Measurements from ENCODE around the gene SCARF2.
"Not testable (repeated sequence)": the region's sequence is repeated elsewhere in the genome, so short reads cannot be mapped to it uniquely, and the experiment has no call there.

SCARF2 gene

DNA sequence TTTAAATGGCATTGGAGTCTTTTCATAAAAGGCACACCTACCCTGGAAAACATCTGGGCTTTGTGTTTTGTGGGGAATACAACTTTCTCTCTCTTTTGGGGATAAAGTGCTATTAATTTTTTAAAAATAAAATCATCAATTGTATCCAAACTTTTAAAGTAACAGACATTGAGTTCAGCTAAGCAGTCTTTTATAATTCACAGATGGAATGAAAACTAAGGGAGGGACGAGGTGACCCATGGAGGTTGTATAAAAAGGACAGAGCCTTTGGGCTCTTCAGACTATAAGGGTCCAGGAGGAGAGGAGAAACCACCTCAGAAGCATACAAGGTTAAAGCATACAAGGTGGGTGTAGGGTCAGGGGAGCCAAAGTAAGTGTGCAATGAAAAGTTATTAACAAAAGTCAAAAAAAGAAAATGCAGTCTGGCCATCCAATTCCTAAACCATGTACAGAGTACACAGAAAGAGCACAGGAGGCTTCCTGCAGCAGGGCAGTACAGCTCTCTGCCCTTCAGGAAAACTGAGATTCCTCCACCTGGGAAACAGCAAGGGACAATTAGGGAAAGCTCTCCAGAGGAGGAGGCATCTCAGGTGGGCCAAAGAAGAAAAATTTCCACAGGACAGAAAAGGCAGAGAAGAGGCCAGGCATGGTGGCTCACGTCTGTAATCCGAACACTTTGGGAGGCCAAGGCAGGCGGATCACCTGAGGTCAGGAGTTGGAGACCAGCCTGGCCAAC lies 47.5 kb upstream of the SCARF2 start (continued):
- no peak for TF ChIP-seq REPIN1 (tag by site-specific recombination; IDR thresholded peaks at IDR 0.05; ENCODE audit: low read depth)

DNA sequence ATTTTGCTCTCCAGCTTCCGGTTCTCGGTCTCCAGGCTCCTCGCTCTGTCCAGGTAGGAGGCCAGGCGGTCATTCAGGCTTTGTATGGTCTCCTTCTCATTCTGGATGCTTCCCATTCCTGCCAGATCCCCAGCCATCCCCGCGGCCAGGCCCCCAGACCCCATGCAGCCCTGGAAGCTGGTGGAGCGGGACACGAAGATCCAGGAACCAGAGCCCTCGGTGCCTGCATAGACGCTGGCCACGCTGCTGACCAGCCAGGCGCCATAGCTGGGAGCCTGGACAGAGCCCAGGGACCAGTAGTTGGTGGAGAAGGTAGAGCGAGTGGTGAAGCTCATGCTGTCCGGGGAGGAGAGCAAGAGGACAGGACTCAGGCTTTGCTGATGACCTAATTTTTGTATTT lies 46.1 kb upstream of the SCARF2 start:
- ChIA-PET CTCF (interaction anchor here (0.6 to 0.8 kb wide), 2 partner anchors 8 to 114 kb away, joined by 4 to 6 read pairs; no protein-coding TSS in a partner anchor), POLR2A (interaction anchor here (1.2 kb wide), 1 partner anchor 28 kb away, joined by 4 read pairs; no protein-coding TSS in a partner anchor)
- Histone ChIP-seq H3K4me3 (ENCODE audit: low read depth, low read length) (no peak overlapping the region), H3K27ac (ENCODE audit: extremely low read depth, low read depth, low read length) (no peak overlapping the region), H3K9me3 (ENCODE audit: control insufficient read depth, insufficient read depth, low read depth, low read length) (no peaks in the 10 kb centered on the region), H3K4me1 (ENCODE audit: control insufficient read depth, insufficient read depth, low read length) (no peaks in the 10 kb centered on the region), H3K36me3 (ENCODE audit: control insufficient read depth in 2 of 2, insufficient read depth in 1 of 2, low read length in 2 of 2) (peaks cover 13 to 52% of the 10 kb centered on the region in 2 experiments; a peak in 2 of 3 replicates)
- TF ChIP-seq ZNF366 (tag by site-specific recombination; conservative IDR thresholded peaks at IDR 0.05) = no peak
- TF ChIP-seq GLIS1 (tag by site-specific recombination; IDR thresholded peaks at IDR 0.05) = no peak
- no peak for TF ChIP-seq ZNF530 (tag by site-specific recombination; IDR thresholded peaks at IDR 0.05; ENCODE audit: low read depth)
- no peak for TF ChIP-seq ZSCAN16 (tag by site-specific recombination; IDR thresholded peaks at IDR 0.05)
- TF ChIP-seq ZNF747 (tag by site-specific recombination; IDR thresholded peaks at IDR 0.05) = no peak
- no peak for TF ChIP-seq ZNF433 (tag by site-specific recombination; IDR thresholded peaks at IDR 0.05; ENCODE audit: low read depth)
- no peak for TF ChIP-seq ZNF76 (tag by site-specific recombination; IDR thresholded peaks at IDR 0.05; ENCODE audit: borderline replicate concordance, low read depth)
- TF ChIP-seq BCL11A (tag by site-specific recombination; IDR thresholded peaks at IDR 0.05; ENCODE audit: low read depth) = no peak
- TF ChIP-seq ZNF555 (tag by site-specific recombination; conservative IDR thresholded peaks at IDR 0.05) = no peak
- TF ChIP-seq, protein P1, sequence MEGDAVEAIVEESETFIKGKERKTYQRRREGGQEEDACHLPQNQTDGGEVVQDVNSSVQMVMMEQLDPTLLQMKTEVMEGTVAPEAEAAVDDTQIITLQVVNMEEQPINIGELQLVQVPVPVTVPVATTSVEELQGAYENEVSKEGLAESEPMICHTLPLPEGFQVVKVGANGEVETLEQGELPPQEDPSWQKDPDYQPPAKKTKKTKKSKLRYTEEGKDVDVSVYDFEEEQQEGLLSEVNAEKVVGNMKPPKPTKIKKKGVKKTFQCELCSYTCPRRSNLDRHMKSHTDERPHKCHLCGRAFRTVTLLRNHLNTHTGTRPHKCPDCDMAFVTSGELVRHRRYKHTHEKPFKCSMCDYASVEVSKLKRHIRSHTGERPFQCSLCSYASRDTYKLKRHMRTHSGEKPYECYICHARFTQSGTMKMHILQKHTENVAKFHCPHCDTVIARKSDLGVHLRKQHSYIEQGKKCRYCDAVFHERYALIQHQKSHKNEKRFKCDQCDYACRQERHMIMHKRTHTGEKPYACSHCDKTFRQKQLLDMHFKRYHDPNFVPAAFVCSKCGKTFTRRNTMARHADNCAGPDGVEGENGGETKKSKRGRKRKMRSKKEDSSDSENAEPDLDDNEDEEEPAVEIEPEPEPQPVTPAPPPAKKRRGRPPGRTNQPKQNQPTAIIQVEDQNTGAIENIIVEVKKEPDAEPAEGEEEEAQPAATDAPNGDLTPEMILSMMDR (tag by site-specific recombination; IDR thresholded peaks at IDR 0.05) = no peak
- no peak for TF ChIP-seq TCF7L2 (IDR thresholded peaks at IDR 0.05; ENCODE audit: borderline replicate concordance, low read depth, low read length)
- no peak for TF ChIP-seq ZSCAN23 (tag by site-specific recombination; IDR thresholded peaks at IDR 0.05)
- no peak for TF ChIP-seq MEIS1 (CRISPR knock-in tag; IDR thresholded peaks at IDR 0.05; ENCODE audit: borderline replicate concordance)
- TF ChIP-seq MYNN (tag by site-specific recombination; IDR thresholded peaks at IDR 0.05; ENCODE audit: borderline replicate concordance) = no peak
- no peak for TF ChIP-seq ZNF239 (tag by site-specific recombination; IDR thresholded peaks at IDR 0.05)
- TF ChIP-seq ZNF549 (tag by site-specific recombination; IDR thresholded peaks at IDR 0.05) = no peak
- no peak for TF ChIP-seq ZNF169 (tag by site-specific recombination; IDR thresholded peaks at IDR 0.05)
- TF ChIP-seq ZNF202 (tag by site-specific recombination; IDR thresholded peaks at IDR 0.05; ENCODE audit: borderline replicate concordance) = no peak

DNA sequence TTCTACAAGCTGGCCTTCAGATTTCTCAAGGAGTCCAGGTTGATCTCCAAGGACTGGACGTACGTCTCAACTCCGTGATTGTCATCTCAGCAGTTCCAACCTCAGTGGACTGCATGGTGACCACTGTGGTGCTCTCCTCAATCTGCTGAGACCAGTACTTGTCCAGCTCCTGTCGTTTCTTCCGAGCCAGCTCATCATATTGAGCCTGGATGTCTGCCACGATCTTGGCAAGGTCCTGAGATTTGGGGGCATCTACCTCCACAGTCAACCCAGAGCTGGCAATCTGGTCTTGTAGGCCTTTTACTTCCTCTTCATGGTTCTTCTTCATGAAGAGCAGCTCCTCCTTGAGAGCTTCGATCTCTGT lies 45.5 kb upstream of the SCARF2 start:
- H3K27ac ChIP-seq (ENCODE audit: extremely low read depth, low read depth, low read length); H3K4me1 ChIP-seq (ENCODE audit: control insufficient read depth, insufficient read depth, low read length); POLR2A ChIA-PET; CTCF ChIA-PET; H3K4me3 ChIP-seq (ENCODE audit: low read depth, low read length); H3K9me3 ChIP-seq (ENCODE audit: control insufficient read depth, insufficient read depth, low read depth, low read length): not testable (repeated sequence)
- peaks cover 13 to 46% of the 10 kb centered on the region in 2 experiments; a peak in 2 of 3 replicates for H3K36me3 ChIP-seq (ENCODE audit: control insufficient read depth in 2 of 2, insufficient read depth in 1 of 2, low read length in 2 of 2)

All from HEK293 (cell line).